ENCODE measurements around the gene SURF2.

SURF2 gene

GRCh38 chr9:133397370-133397769, 41.0 kb downstream of the SURF2 start:
- H3K27ac ChIP-seq, result no peak overlapping the region
- no peak for TF ChIP-seq CTCF (conservative IDR thresholded peaks at IDR 0.05)
- TF ChIP-seq ZFX (IDR thresholded peaks at IDR 0.05), result no peak

- TF ChIP-seq CTCF (conservative IDR thresholded peaks at IDR 0.05), result no peak
Observed at GRCh38 chr9:133397895-133398294, 41.5 kb downstream of the SURF2 start.

GRCh38 chr9:133400292-133400691, 43.9 kb downstream of the SURF2 start:
- TF ChIP-seq CTCF (conservative IDR thresholded peaks at IDR 0.05) (no peak), ZFX (IDR thresholded peaks at IDR 0.05) (no peak)
- no peak overlapping the region for H3K27ac ChIP-seq

More at GRCh38 chr9:133397895-133398294, 41.5 kb downstream of the SURF2 start:
- no peak overlapping the region for H3K27ac ChIP-seq

GRCh38 chr9:133401588-133401987, 45.2 kb downstream of the SURF2 start:
- TF ChIP-seq ZFX (IDR thresholded peaks at IDR 0.05), result no peak
- H3K27ac ChIP-seq, result no peak overlapping the region

GRCh38 chr9:133402689-133403088, 46.3 kb downstream of the SURF2 start:
- H3K27ac ChIP-seq, result no peak overlapping the region
- no peak for TF ChIP-seq CTCF (conservative IDR thresholded peaks at IDR 0.05)

GRCh38 chr9:133403766-133404453, 47.6 kb downstream of the SURF2 start:
- H3K27ac ChIP-seq, result no peak overlapping the region
- TF ChIP-seq CTCF (conservative IDR thresholded peaks at IDR 0.05) (peak; percentile 79), ZFX (IDR thresholded peaks at IDR 0.05) (no peak)

- H3K27ac ChIP-seq, result no peak overlapping the region
- TF ChIP-seq CTCF (conservative IDR thresholded peaks at IDR 0.05) (no peak), ZFX (IDR thresholded peaks at IDR 0.05) (no peak)
Observed at GRCh38 chr9:133404454-133405002, 48.2 kb downstream of the SURF2 start.
